ENCODE results near the gene SDK2.

The SDK2 gene

GRCh38 chr17:73363442-73364154 is 280.6 kb downstream of the SDK2 start:
- no peak for DNase-seq (ENCODE audit: low spot score)

DNA sequence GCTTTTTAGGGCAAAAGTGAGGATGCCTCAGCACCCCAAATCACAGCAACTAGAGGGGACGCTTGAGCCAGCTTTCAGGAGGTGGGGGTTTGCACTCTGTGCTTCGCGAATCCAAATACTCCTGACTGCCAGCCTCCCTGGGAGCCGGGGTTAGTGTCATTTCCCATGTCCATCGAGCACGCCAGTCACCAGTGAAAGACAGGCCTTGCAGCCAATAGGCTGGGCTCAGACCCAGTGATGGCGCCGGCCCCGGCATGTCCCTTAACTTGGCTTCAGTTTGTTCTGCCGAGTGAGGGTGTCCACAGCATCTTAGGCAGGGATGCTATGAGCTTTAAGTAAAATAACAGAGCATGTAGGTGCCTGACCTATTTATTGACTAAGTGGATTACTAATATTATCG is 281.5 kb downstream of the SDK2 start:
- no peak for DNase-seq (ENCODE audit: low spot score)

GRCh38 chr17:73360961-73361761 is 283.1 kb downstream of the SDK2 start:
- DNase-seq (ENCODE audit: low spot score): no peak

GRCh38 chr17:73359987-73360410 is 284.2 kb downstream of the SDK2 start:
- DNase-seq (ENCODE audit: low spot score): no peak

GRCh38 chr17:73359352-73359751 is 284.9 kb downstream of the SDK2 start:
- no peak for DNase-seq (ENCODE audit: low spot score)

DNA sequence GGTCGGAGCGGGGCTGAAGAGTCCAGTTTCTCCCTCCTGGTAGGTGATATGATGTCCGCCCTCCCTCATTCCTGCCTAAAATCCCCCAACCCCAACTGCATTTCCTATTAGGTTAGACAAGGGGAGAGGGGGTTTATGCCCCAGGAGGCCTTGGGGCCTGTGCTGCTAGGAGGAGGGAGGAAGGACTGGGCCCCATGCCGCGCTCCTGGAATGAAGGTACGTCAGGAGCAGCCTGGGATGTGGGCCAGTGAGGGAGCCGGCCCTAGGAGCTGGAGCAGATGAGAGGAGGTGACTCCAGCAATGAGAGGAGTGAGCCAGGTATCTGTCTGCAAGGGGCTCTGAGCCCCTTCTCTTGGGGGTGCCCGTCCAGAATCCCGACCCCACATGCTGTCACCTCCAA is 285.6 kb downstream of the SDK2 start:
- DNase-seq (ENCODE audit: low spot score): no peak

DNA sequence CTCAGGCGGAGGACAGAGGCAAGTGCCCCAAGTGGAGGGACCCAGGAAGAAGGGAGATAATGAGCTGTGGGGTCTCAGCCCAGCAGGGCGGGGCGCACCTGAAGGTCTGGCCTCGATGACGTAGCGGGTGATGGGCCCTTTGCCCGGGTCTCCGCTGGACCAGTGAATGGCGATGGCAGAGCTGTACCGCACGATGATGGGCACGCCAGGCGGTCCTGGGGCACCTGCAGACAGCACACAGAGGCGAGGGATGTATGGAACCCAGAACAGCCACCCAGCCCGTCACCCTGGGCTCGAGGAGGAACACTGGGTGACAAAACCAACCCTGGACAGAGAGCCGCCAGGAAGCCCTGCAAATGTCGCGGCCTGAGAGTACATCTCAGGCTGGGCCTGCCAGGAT is 286.3 kb downstream of the SDK2 start:
- DNase-seq (ENCODE audit: low spot score): no peak

GRCh38 chr17:73357318-73357717 is 286.9 kb downstream of the SDK2 start:
- no peak for DNase-seq (ENCODE audit: low spot score)

DNA sequence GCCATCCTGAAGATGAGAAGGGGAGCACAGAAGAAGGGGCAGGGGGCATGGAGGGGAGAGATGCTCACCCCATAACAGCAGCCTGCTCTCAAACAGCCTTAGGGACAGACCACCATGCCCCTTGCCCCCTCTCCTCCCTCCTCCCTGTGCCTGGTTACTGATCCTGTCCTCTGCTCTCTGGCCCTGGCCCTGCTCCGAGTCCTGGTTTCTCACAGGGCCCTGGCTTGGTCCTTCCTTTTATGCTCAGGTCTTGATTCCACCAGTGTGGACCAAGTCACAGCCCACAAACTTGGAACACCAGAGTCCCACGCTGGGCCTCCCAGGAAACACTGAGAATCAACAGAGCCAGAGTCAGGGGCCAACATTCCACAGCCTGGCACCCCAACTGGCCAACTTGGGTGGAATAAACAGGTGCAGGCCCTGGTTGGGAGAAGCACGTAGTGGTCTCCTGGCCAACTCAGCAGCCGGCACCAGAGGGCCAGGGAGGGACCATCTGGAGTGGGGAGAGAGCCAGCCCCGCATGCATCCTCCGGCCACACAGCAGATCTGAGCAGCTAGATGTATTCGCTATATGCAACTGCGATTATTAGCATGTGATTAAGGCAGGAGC is 287.6 kb downstream of the SDK2 start:
- no peak for DNase-seq (ENCODE audit: low spot score)

DNA sequence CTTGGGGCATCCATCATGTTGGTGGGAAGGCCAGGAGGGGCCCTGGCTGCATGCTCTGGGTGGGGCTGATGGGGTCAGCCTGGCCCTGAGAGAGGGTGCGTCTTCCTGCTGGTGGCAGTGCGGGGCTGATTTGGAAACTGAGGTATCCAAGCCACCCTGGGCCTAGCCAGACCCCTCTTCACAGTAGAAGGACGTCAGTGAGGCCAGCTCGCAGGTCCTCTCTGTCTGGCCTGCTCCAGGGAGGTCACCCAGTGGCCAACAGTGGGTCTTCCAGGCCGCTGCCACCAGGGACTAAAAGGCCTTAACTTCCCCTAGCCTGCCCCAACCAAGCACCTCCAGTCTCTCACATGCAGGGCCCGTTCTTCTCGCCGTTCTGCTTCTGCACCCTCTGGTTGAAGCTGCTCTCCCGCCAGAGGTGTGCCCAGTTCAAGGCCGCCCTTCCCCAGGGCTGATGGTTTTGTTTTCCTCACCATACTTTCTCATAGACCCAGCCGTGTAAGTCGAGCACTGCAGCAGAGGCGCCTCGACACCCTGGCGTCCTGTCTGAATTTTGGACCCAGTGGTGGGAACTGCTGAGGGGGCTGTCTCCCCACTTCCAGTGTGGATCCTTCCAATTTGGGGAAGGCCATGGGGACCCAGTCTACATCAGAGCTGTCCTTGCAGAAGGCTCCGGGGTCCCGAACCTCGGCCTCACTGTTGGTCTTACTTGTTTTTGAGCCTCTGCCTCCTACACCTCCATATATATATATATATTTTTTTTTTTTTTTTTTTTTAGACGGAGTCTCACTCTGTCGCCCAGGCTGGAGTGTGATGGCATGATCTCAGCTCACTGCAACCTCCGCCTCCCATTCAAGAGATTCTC is 289.6 kb downstream of the SDK2 start:
- no peak for DNase-seq (ENCODE audit: low spot score)

DNA sequence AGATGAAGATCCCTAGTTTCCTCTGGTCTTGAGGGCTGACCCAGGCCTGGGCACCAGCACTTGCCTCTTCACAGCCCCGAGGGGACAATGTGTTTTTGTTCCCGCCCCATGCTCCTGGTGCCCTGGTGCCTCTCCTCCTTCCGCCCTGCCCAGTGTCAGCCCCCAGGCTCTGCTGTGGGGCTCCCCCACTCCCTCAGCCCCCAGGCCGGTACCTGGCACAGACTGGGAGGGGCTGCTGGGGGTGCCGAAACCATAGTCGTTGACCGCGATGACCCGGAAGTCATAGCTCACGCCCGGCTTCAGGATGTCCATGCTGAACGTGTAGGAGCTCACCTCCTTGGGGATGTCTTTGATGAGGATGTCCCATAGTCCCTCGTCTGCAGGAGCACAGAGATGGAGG is 292.0 kb downstream of the SDK2 start:
- no peak for DNase-seq (ENCODE audit: low spot score)

- no peak for DNase-seq (ENCODE audit: low spot score)
Measured at GRCh38 chr17:73351764-73352163, 292.5 kb downstream of the SDK2 start.

- DNase-seq (ENCODE audit: low spot score): no peak
Measured at GRCh38 chr17:73350864-73351263, 293.4 kb downstream of the SDK2 start.

DNA sequence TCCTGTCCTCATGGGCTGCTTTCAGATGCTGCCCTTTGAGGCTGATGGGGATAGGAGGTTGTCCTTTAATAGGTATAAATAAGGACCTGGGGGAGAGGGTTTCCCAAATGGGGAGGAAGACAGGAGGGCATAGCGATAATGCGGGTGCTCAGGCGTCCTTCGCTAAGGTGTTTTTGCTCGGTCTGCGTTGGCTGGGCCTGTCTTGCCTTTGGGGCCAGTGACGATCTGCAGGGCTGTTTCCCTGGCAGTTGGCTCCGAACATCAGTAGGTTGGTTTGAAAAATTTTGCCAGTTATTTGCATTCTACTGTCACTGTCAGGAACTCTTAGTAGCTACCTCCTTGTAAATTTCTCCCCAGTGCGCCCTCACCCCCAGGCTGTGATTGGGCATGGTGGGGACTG is 294.6 kb downstream of the SDK2 start:
- DNase-seq (ENCODE audit: low spot score): no peak

GRCh38 chr17:73349138-73349537 is 295.1 kb downstream of the SDK2 start:
- DNase-seq (ENCODE audit: low spot score): no peak

DNA sequence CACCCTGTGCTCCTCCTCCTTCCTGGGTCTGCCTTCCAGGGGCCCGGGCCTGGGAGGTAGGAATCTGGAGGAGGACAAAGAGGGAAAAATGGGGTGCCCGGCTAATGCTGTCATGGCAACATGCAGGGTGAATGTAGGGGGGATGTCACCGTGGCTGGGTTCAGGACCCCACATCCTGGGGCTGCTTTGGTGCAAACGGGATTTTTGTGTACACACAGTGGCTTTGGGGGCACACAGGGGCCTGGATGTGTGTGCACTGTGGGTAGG is 295.5 kb downstream of the SDK2 start:
- DNase-seq (ENCODE audit: low spot score): no peak

DNA sequence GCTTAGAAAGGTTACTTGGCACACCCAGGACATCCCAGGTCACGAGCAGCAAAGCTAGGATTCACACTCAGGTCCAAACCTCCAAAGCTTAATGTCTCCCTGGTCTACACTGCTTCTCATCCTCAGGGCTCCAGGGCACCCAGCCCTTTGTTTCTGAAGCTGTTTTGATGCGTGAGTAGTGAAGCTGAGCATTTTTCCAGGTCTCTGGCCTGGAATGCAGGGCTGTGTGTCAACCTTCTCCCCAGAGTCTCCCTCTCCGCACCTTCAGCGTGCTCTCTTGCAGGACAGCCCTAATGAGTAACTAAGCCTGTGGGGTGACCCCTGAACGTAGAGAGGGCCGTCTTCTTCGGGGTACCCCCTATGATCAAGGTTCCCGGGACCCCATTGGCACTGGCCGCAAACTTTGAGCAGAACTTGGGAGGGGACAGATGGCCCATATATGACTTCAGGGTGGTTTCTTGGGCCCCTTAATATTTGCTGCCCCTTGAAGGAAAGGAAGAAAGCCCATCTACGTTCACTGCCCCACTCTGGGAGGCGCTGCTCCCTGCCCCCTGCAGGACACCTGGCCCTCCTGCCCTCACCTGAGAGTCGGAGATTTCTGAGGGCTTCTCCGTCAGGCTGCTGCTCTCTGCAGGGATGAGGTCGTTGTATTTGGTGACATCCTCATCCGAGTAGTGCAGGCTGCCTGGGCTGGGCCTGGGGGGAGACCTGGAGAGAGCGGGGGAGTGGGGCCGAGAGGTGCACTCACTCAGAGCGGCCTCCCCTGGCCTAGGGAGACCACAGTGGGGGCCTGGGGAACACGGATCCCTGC is 296.0 kb downstream of the SDK2 start:
- no peak for DNase-seq (ENCODE audit: low spot score)

GRCh38 chr17:73347351-73347750 is 296.9 kb downstream of the SDK2 start:
- DNase-seq (ENCODE audit: low spot score): no peak

- DNase-seq (ENCODE audit: low spot score): no peak
Measured at GRCh38 chr17:73346501-73347162, 297.6 kb downstream of the SDK2 start.

GRCh38 chr17:73343739-73344454 is 300.3 kb downstream of the SDK2 start:
- no peak for DNase-seq (ENCODE audit: low spot score)
